TTC549 (cell line): Measurements from ENCODE around the gene STARD13.

Experiments
- FAIRE-seq: peaks from 2 replicates; lab custom pipeline; 2012; peaks lifted over from hg19 to GRCh38; lab: Jason Lieb, UNC

Gene STARD13

DNA sequence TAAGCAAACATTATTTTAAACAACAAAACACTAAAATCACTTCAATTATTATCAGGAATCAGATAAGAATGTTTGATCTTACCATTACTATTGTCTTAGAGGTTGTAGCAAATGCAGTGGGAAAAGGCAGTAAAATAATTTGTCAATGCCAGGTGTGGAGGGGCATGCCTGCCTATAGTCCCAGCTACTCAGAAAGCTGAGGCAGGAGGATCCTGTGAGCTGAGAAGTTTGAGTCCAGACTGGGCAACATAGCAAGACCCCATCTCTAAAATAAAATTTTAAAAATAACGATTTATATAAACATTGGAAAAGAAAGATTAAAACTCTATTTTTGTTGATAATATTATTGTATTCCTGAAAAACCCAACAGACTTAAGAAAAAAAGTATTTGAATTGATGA is 202.5 kb downstream of the STARD13 start:
- FAIRE-seq, result no peak

DNA sequence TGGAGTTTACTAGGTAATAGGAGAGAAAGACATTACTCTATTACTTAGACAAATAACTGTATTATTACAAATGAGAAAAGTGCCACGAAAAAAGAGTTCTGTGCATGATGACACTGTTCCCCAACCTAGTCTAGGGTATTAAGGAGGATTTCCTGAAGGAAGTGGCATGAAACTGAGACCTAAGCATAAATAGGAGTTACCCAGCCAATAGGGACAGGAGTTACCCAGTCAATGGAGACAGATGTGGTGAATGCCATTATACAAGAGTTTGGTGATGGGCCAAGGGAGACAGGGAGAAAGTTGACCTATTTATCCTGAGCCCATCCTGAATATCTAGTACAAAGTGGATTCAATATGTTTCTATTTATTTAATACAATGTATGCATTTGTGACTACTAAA is 203.9 kb downstream of the STARD13 start:
- no peak for FAIRE-seq

DNA sequence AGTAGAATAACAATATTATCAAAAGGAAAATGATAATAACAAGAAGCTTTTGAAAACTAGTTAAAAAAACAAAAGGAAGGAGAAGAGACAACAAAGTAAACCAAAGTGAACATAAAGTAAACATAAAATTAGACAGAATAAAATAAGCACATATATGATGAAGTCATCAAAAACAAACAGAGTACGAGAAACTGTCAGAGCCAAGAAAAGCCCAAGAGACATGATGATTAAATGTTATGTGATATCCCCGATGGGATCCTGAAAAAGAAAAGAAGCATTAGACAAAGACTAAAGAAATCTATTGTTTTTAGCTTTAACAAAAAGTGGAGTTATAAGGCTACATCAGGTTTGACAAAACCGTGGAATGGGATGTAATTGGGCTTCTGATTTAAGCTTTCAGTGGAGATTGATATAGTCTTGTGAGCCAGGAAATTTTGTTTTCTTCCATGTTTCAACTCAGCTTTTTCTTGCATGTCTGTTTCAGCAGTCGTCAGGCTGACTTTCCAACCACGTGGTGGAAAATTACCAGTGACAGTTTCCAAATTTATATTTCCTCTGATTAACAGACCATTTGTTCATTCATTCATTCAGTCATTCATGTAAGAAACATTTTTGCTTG is 204.5 kb downstream of the STARD13 start:
- FAIRE-seq, result no peak

DNA sequence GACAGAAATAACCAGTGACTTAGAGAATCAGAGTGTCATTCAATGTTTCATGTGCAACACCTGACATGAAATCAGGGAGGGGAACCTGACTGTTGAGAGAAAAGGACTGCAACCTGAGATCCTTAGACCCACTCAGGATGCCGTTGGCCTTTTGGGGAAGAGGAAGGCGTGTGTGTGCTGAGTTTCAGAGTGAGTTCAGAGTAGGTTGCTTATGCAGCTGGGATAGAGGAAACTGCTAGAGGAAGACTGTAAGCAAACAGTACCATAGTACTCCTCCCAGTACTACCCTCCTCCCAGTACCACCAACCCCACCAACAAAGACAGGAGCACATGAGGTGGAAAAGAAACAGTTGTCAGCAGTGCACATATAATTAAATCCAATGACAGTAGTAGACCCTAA is 205.6 kb downstream of the STARD13 start:
- FAIRE-seq, result no peak

DNA sequence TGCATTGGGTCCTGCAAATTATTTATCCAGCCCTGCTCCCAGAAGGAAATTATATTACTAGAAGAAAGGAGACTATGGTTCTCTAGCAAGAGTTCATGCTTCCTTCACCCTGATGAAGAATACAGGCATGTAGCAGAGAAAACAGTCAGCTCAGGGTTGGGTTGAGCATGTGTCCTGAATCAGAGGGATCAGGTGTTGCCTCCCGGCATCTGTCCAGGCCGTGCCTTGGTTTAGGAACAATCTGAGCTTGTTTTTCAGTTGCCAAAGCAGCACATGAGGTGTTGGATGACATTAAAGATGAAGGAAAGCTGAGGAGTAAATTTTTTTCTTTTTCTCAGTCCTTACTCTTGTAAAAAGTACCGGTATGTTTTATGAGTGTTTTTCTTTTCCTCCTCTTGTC is 207.3 kb downstream of the STARD13 start:
- no peak for FAIRE-seq

DNA sequence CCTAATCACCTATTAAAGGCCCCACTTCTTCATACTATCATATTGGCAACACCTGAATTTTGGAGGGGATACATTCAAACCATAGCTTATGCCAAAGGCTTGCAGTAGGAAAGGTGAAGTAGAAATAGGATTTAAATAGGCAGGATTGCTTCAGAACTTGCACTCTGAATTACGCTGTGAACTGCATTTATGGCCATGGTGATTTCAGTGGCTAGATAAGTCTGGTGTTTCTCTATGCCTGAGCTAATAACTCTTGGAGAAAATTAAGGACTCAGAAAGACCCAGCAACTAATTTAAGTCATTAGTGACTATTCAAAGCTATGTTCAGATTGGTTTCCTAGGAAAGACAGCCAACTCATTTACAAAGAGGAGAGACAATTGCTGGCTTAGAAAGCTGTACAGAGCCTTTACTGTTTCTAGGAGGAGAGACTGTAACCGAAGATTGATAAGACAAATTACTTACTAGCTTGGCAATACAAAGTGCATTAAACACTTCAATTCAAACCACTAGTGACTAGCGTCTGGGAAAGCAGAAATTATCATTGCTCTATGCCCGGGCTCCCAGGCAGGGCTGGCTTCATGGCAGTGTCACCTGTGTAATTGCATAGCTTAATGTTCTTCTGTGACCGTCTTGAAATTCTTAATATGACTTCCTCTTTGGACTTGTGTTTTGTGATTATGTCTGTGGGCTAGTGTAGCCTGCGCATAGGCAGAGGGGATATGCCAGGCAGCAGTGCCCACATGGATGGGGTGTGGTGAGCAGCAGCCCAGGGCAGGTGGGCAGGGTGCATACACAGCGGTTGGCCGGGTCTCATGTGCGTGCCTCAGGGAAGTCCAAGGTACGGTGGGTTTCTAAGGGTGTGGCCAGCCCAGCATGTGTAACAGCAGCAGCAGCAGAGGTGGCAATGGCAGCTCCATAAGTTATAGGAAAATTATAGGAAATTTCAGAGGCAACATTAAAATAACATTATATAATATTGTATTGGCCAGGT is 209.3 kb downstream of the STARD13 start:
- no peak for FAIRE-seq

DNA sequence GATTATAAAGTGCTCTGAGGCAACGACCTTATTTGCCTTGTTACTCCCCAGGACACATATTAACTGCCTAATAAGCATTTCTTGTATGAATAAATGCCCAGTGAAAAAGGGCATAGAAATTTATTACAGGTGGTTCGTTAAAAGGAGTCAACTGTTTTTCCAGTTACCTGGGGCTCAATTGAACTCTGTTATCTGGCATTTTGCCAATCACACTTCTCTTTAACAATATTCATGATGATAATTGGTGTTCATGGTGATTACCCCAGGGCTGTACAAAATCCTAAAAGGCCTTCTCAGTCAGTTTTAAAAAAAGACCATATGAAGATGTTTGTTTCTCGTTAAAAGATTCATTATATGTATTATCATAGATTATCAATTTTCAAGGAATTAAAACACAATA is 212.2 kb downstream of the STARD13 start:
- FAIRE-seq, result no peak

DNA sequence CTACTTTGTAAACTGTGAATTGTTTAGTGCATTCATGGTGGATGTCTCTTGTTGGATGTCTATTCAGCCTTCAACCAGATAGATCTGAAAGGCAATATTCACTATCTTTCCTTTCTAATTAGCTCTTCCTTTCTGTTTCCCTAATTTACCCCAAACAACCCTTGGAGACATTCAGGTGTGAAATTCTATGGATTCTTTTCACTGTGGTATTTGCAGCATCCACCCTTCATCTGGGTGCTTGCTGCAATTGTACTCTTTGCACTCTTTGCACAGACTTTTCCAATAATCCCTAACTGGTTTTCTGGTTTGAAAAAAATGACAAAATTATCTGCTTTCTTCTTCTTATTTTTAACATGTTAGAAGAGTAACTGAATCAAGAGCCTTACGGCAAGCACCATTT is 212.8 kb downstream of the STARD13 start:
- no peak for FAIRE-seq

DNA sequence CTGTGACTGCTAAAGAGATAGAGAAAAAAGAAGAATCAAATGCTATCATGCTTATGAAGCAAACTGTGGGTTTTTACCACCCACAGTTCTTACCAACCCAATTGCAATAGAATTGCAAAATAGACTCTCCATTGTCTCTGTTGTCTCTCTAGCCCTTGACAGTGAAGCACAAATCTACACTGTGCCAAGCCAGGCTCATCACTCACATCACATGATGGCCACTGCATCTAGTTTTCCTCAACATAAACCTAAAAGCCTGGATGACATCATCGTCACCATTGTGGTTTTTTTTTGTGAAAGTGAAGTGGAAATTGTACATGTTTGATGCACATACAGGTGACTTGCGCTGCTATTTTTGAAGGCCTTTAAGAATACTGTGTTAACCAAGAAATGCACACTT is 213.3 kb downstream of the STARD13 start:
- FAIRE-seq, result no peak

DNA sequence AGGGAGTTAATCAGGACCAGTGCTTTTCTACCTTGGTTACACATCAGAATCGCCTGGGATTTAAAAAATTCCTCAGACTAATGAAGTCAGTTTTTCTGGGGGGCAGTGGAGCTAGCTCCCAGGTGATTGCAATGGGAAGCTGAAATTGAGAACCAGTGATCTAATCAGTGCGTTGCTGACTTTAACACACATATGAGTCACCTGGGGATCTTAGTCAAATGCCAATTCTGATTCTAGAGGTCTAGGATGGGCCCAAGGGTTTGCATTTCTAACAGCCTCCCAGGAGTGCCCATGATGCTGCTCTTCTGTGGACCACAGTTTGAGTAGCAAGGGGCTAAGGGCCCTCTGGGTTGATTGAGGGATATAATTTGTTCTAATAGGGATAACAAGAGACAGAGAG is 214.8 kb downstream of the STARD13 start:
- no peak for FAIRE-seq

DNA sequence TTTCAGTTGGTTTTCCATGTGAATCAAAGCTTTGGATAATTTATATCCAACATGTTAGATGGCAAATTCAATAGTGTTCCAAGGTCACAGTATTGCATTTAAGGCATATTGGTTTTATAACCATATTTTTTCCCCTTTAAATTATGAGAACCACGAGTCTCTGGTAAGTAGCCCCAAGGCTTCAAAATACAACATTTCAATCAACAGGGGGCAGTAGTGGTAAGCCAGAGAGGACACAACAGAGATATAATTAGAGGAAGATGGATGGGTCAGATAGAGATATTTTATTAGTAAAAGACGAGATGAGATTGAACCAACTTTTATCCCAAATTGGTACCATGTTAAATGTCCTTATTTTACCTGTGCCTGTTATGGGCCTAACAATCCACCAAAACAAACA is 216.2 kb downstream of the STARD13 start:
- no peak for FAIRE-seq

DNA sequence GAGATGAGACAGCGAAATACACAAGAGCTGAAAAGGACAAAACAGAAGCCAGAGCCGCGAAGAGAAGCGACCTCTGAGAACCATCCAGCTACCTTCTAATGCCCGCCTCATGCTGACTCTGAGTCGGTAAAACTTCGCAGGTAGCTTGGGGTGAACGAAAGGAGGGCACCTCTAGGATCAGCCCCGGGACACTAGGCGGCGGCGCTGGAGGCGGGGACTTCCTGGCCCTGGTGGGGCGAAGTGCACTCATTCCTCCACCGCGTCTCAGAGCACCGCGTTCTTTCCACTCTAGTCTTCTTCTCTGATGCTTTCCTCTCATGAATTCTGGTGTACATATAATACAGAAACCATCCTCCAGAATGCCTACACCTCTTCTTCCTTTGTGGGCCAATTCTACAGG is 219.2 kb downstream of the STARD13 start:
- no peak for FAIRE-seq

DNA sequence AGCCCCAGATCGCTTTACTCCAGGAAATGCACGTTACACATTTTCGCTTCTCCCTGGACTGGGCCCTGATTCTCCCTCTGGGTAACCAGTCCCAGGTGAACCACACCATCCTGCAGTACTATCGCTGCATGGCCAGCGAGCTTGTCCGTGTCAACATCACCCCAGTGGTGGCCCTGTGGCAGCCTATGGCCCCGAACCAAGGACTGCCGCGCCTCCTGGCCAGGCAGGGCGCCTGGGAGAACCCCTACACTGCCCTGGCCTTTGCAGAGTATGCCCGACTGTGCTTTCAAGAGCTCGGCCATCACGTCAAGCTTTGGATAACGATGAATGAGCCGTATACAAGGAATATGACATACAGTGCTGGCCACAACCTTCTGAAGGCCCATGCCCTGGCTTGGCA is 224.7 kb downstream of the STARD13 start:
- FAIRE-seq, result no peak

DNA sequence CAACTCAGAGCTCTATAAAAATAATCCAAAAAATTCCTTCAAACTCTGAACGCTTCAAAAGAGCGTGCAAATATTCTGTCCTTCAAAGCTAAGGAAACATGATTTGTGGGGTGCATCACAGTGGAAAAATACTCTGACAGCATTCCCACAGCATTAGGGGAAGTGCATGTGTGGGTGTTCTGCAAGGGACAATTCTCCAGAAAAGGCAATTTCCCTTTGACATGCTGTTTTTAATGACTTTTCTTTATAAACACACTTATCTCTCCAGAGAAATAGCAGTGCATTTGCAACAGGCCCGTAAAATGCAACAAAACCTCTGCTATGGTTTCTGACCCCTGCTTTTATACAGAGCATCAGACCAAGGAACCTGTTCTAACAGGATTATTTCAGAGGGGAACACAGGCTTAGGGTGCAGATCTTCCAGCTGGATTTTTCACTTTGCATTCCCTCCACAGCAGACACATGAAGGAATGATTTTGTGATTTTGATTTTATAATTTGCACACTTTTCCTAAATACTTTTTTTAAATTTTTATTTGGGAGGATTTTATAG is 226.7 kb downstream of the STARD13 start:
- no peak for FAIRE-seq

DNA sequence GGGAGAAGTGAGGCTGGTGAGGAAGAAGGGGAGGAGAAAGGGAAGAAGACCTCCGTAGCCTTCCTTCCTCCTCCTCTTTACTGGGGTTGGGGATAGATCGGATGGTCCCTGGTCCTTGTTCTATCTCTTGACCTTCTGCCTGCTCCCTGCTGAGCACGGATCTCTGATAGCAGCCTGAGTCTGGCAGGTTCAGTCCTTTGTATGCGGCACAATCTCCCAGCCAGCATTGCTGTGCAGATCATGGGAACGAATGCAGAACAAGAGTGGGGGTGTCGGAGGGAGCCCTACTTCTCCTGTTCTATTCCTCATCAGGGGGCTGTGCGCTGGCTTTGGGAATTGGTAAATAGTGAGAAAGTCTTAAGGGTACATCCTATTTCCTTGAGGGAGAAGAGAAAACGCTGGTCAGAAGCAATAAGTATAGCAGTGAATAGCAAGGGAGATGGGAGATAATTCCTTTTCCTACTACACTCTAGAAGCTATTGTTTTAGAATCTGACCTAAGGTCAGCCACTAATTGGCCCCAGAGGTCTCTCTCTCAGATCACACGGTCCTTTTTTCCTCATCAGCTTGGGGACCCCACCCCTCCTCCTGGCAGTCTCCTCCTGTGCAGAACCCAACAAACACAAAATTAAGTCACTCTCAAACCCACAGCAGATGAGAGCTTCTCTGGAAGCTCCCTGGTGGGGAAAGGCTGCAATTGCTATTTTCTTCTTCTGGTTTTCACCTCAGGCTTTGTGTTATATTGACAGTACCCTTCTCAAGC is 228.4 kb downstream of the STARD13 start:
- FAIRE-seq, result no peak

DNA sequence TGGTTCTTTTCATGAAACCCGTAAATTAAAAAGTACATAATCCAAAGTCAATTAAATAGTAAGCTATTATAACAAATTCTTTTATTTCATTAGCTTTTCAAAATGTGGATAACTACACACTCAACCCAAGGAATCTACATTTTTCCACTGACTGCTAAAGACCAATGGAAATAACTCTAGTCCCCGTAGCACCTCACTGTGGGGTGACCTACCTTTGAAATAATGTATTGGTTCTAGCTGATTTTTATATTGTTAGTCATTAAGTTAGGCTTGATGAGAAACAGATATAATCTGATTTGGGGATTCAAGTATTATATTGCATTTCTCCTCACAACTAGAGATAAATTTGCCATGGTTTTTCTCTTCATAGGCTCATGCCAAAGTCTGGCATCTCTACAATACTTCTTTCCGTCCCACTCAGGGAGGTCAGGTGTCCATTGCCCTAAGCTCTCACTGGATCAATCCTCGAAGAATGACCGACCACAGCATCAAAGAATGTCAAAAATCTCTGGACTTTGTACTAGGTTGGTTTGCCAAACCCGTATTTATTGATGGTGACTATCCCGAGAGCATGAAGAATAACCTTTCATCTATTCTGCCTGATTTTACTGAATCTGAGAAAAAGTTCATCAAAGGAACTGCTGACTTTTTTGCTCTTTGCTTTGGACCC is 232.0 kb downstream of the STARD13 start:
- FAIRE-seq, result no peak
